ENCODE data around the gene ZFR2. TPM values are rescaled to one million over a fixed set of nuclear protein-coding genes. Genes with fewer than 3 reads are reported as not detected.
"Not testable (repeated sequence)": the region's sequence is repeated elsewhere in the genome, so short reads cannot be mapped to it uniquely, and the experiment has no call there.

Gene ZFR2
- total and polyA plus RNA-seq, 4 donors, result not detected

GRCh38 chr19:3817761-3818160, 51.1 kb downstream of the ZFR2 start:
- Histone ChIP-seq H3K27me3 (ENCODE audit: control insufficient read depth in 4 of 4, insufficient read depth in 4 of 4, low read length in 3 of 4) (no peaks in the 10 kb centered on the region), H3K4me3 (ENCODE audit: low read depth in 1 of 3, low read length in 3 of 3) (no peak overlapping the region), H3K9ac (ENCODE audit: low read depth in 1 of 2, low read length in 2 of 2) (no peak overlapping the region), H3K27ac (ENCODE audit: low read depth in 1 of 2, low read length in 2 of 2) (no peak overlapping the region), H3K9me3 (ENCODE audit: control insufficient read depth in 4 of 4, low read length in 3 of 4) (no peaks in the 10 kb centered on the region), H3K36me3 (ENCODE audit: control insufficient read depth in 4 of 4, insufficient read depth in 3 of 4, low read depth in 1 of 4, low read length in 3 of 4) (no peaks in the 10 kb centered on the region), H3K4me1 (ENCODE audit: control insufficient read depth in 4 of 4, insufficient read depth in 4 of 4, low read length in 3 of 4) (peaks cover 0 to 12% (median 3%) of the 10 kb centered on the region in 4 donors)
- DNase-seq (ENCODE audit: low spot score), result no peak
- 89% methylated on average over 8 of the region's 8 CpGs for WGBS
- TF ChIP-seq FOXA1 (IDR thresholded peaks at IDR 0.05) (no peak), CTCF (IDR thresholded peaks at IDR 0.05; ENCODE audit: low read depth, low read length, missing input control) (no peak), TAF1 (conservative IDR thresholded peaks at IDR 0.05) (no peak), RAD21 (IDR thresholded peaks at IDR 0.05) (no peak), SP1 (IDR thresholded peaks at IDR 0.05) (no peak), FOXA2 (IDR thresholded peaks at IDR 0.05) (no peak), MAX (IDR thresholded peaks at IDR 0.05) (no peak), ATF3 (IDR thresholded peaks at IDR 0.05) (no peak)

GRCh38 chr19:3816566-3817218, 52.1 kb downstream of the ZFR2 start:
- 90% methylated on average over 45 of the region's 45 CpGs for WGBS
- H3K9ac ChIP-seq (ENCODE audit: low read depth in 1 of 2, low read length in 2 of 2), result no peak overlapping the region
- no peak overlapping the region for H3K4me3 ChIP-seq (ENCODE audit: low read depth in 1 of 3, low read length in 3 of 3)
- H3K27me3 ChIP-seq (ENCODE audit: control insufficient read depth in 4 of 4, insufficient read depth in 4 of 4, low read length in 3 of 4), result no peaks in the 10 kb centered on the region
- no peak overlapping the region for H3K27ac ChIP-seq (ENCODE audit: low read depth in 1 of 2, low read length in 2 of 2)
- no peaks in the 10 kb centered on the region for H3K9me3 ChIP-seq (ENCODE audit: control insufficient read depth in 4 of 4, low read length in 3 of 4)
- no peak for DNase-seq (ENCODE audit: low spot score)
- peaks cover 0 to 9% (median 1%) of the 10 kb centered on the region in 4 donors for H3K4me1 ChIP-seq (ENCODE audit: control insufficient read depth in 4 of 4, insufficient read depth in 4 of 4, low read length in 3 of 4)
- H3K36me3 ChIP-seq (ENCODE audit: control insufficient read depth in 4 of 4, insufficient read depth in 3 of 4, low read depth in 1 of 4, low read length in 3 of 4), result no peaks in the 10 kb centered on the region
- no peak for TF ChIP-seq ATF3 (IDR thresholded peaks at IDR 0.05)
- no peak for TF ChIP-seq EGR1 (IDR thresholded peaks at IDR 0.05; ENCODE audit: low read depth in 2 of 2)
- TF ChIP-seq HNF4G (IDR thresholded peaks at IDR 0.05), result no peak
- no peak for TF ChIP-seq REST (IDR thresholded peaks at IDR 0.05)
- no peak for TF ChIP-seq RAD21 (IDR thresholded peaks at IDR 0.05)
- TF ChIP-seq MAX (IDR thresholded peaks at IDR 0.05), result no peak
- TF ChIP-seq SP1 (IDR thresholded peaks at IDR 0.05), result no peak

GRCh38 chr19:3816148-3816547, 52.7 kb downstream of the ZFR2 start:
- 94% methylated on average over 9 of the region's 9 CpGs for WGBS
- not testable (repeated sequence) for H3K9ac ChIP-seq (ENCODE audit: low read depth in 1 of 2, low read length in 2 of 2); H3K27me3 ChIP-seq (ENCODE audit: control insufficient read depth in 4 of 4, insufficient read depth in 4 of 4, low read length in 3 of 4); H3K36me3 ChIP-seq (ENCODE audit: control insufficient read depth in 4 of 4, insufficient read depth in 3 of 4, low read depth in 1 of 4, low read length in 3 of 4); H3K9me3 ChIP-seq (ENCODE audit: control insufficient read depth in 4 of 4, low read length in 3 of 4); H3K4me3 ChIP-seq (ENCODE audit: low read depth in 1 of 3, low read length in 3 of 3); H3K27ac ChIP-seq (ENCODE audit: low read depth in 1 of 2, low read length in 2 of 2); DNase-seq (ENCODE audit: low spot score); H3K4me1 ChIP-seq (ENCODE audit: control insufficient read depth in 4 of 4, insufficient read depth in 4 of 4, low read length in 3 of 4)
